Kidney epithelial cell (primary cell): Measurements from ENCODE around the gene DCDC2B. TPM values are rescaled to one million over a fixed set of nuclear protein-coding genes. Genes with fewer than 3 reads are reported as not detected.

Experiments used
- DNase-seq: peaks from one replicate; pipeline ENCODE4 v3.0.0-alpha.2; 2010; ENCODE audit warnings: low read depth
- H3K27me3 ChIP-seq: 2 replicates; pipeline ENCODE4 v1.6.0; 2011; ENCODE audit warnings: low read length; ENCODE audit not compliant: control insufficient read depth, insufficient read depth
- H3K36me3 ChIP-seq: 2 replicates; pipeline ENCODE4 v1.5.1; 2011; ENCODE audit warnings: low read length; ENCODE audit not compliant: control insufficient read depth, insufficient read depth
- H3K4me3 ChIP-seq: 2 replicates; pipeline ENCODE4 v1.5.1; 2011; ENCODE audit warnings: low read depth, mild to moderate bottlenecking, control low read depth, low read length
- total RNA-seq: library from RNA; depleted of rRNA; stranded (reverse); fragments of >200 nt; gene quantifications from 2 replicates; pipeline ENCODE4 v1.2.3, GENCODE V29; 2015
- TF ChIP-seq, protein P1 (sequence below): IDR thresholded peaks from 2 replicates; pipeline ENCODE4 v1.5.1; 2011; ENCODE audit warnings: mild to moderate bottlenecking, moderate library complexity, low read length, control low read depth, inconsistent platforms; ENCODE audit not compliant: insufficient read depth, poor library complexity, severe bottlenecking

DCDC2B gene
- total RNA-seq, 1 donor from 2014 or later, result not detected

DNA sequence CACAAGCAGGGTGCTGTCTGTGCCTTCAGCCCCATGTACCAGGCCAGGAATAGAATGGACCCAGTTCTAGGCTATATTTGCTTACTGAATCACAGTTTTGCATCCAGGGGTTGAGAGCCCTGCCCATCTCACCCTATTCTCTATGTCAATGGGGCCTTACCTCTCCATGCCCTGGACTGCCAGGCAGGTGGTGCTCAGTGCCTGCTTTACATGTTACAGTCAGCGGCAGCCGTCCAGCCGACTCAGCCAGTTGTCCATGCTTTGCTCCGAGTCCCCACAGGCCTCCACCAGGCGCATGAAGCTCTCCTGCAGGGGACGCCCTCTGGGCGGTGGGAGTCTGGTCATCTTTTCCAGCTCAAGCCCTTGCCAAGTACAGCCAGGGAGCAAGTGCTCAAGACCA lies 25.9 kb downstream of the DCDC2B start:
- TF ChIP-seq, protein P1, sequence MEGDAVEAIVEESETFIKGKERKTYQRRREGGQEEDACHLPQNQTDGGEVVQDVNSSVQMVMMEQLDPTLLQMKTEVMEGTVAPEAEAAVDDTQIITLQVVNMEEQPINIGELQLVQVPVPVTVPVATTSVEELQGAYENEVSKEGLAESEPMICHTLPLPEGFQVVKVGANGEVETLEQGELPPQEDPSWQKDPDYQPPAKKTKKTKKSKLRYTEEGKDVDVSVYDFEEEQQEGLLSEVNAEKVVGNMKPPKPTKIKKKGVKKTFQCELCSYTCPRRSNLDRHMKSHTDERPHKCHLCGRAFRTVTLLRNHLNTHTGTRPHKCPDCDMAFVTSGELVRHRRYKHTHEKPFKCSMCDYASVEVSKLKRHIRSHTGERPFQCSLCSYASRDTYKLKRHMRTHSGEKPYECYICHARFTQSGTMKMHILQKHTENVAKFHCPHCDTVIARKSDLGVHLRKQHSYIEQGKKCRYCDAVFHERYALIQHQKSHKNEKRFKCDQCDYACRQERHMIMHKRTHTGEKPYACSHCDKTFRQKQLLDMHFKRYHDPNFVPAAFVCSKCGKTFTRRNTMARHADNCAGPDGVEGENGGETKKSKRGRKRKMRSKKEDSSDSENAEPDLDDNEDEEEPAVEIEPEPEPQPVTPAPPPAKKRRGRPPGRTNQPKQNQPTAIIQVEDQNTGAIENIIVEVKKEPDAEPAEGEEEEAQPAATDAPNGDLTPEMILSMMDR, result no peak
- Histone ChIP-seq H3K36me3 (peaks cover 1% of the 10 kb centered on the region), H3K4me3 (no peak overlapping the region), H3K27me3 (no peaks in the 10 kb centered on the region)
- no peak for DNase-seq

DNA sequence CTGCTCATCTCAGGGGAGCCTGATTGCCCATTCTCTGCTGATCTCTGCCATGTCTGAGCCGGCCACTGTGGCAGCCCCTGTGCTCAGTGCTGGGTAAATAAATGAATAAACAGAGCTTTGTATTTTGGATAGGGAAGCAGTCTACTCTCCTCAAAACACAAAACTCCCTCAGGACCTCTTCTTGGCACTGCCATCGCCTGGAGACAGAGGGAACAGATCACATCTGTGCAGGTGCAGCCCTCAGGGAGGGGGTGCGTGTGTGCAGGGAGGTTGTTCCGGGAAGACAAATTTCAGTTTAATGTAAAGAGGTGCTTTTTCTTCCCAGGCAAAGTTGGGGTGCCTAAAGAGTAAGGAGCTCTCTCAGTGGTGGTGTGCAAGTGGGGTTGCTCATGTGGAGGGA lies 30.4 kb downstream of the DCDC2B start:
- Histone ChIP-seq H3K36me3 (peaks cover 1% of the 10 kb centered on the region), H3K4me3 (no peak overlapping the region), H3K27me3 (no peaks in the 10 kb centered on the region)
- TF ChIP-seq, protein P1, result no peak
- no peak for DNase-seq

DNA sequence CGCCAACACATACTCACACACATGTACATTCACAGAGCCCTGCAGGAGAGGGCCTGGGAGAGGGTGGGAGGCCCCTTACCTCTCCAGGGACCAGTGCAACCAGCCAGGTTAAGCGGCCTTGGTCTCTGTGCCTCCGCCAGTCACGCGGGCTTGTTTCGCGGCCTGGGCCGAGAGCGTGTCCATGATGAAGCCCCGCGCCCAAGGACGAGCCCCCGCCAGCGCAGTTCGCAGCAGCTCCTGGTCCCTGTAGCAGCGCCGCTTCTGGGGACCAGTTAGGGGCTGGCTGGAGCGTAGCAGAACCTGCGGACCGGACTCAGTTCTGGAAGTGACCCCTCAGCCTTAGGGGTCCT lies 30.9 kb downstream of the DCDC2B start:
- H3K27me3 ChIP-seq, result no peaks in the 10 kb centered on the region
- TF ChIP-seq, protein P1, result no peak
- DNase-seq, result no peak
- peak overlapping the region; percentile 55 for H3K4me3 ChIP-seq
- H3K36me3 ChIP-seq, result no peaks in the 10 kb centered on the region

DNA sequence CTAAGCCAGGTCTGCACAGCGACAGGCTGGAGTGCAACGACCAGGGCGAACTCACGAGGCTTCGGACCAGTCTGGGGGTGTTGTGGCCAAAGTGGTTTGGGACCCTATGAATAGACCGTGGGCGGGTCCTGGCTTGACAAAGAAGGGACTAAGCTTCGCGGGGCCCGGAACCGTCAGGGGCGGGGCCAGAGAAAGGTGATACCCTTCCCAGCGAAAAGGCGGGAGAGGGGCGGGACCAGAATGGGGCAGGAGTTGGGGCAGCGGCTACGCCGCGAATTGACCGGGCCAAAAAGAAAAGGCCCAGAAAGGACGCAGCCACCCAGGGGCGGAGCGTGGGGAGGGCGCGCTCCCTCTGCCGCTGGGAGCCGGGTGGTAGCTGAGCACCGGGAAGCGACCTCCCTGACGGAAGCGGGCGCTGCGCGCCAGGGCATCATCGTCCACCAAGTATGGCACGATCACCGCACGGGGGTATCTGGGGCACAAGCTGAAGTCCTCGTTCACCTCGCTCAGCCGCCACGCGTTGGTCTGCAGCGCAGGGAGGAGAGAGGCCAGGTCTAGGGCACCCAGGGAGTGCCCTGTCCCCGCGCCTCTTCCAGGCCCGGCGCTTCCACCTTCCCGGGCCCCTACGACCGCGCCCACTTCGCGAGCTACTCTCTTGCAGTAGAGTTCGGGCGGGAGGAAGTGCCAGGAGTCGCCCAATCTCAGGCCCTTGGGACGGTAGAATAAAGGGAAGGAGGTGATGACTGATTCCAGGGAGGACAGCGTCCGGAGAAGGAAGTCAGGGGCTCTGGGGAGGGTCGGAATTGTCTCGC lies 31.5 kb downstream of the DCDC2B start:
- Histone ChIP-seq H3K36me3 (no peaks in the 10 kb centered on the region), H3K27me3 (no peaks in the 10 kb centered on the region), H3K4me3 (peak overlapping the region; percentile 55)
- no peak for DNase-seq
- TF ChIP-seq, protein P1, result peak; percentile 27

DNA sequence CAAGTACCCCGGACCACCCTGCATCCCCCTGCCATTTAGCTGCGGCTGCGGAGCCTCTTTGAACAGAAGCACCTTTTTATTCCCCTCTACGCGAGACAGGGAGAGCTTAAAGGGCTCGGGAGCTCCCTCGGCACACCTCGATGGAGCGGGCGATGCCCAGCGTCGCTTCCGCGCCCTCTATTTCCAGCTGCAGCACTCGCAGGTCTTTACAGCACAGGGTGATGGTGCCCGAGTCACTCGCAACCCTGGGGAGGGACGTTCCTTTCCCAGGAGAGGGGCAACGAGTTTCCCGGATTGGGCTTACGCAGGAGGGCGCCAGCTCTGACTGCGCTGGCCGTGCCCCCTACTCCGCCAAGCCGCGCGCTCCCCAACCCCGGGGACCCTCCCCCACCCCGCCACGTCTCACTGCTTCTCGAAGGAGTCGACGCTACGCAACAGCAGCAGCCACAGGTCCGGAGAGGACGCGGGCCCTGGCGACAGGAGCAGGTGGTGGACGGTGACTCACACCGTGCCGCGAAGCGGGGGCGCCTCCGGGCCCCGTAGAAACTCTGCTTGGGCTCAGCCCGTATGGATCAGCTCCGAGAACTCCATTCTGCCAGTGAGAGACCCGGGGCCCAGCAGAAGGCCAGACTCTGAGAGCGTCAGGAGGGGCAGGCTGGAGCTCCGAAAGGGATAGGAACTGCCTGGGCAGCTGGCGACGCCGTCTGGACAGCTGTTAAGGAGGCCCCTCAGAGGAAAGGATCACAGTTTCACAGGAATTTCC lies 32.3 kb downstream of the DCDC2B start:
- TF ChIP-seq, protein P1, result no peak
- Histone ChIP-seq H3K27me3 (no peaks in the 10 kb centered on the region), H3K4me3 (peak overlapping the region; percentile 55), H3K36me3 (no peaks in the 10 kb centered on the region)
- DNase-seq, result no peak
